Astrocyte (in vitro differentiated cells and primary cell): ENCODE results near the gene SNX30. TPM values are rescaled to one million over a fixed set of nuclear protein-coding genes. Genes with fewer than 3 reads are reported as not detected.

ENCODE experiments used
- DNase-seq: peaks from one replicate; pipeline ENCODE4 v3.0.0-alpha.2; 2010; ENCODE audit warnings: low read depth
- FAIRE-seq: peaks from 2 replicates; lab custom pipeline; 2011; peaks lifted over from hg19 to GRCh38; lab: Jason Lieb, UNC
- H2AFZ ChIP-seq: 2 replicates; pipeline ENCODE4 v1.6.0; 2012; ENCODE audit warnings: low read depth, low read length, inconsistent platforms
- H3K27ac ChIP-seq: 2 replicates; pipeline ENCODE4 v1.5.1; 2011; ENCODE audit warnings: low read depth, low read length, inconsistent platforms
- H3K27me3 ChIP-seq: 2 replicates; pipeline ENCODE4 v1.6.0; 2011; ENCODE audit warnings: low read length, inconsistent platforms; ENCODE audit not compliant: insufficient read depth
- H3K36me3 ChIP-seq: 2 replicates; pipeline ENCODE4 v1.5.1; 2011; ENCODE audit warnings: low read length, inconsistent platforms; ENCODE audit not compliant: insufficient read depth
- H3K4me1 ChIP-seq: 2 replicates; pipeline ENCODE4 v1.5.1; 2011; ENCODE audit warnings: low read length, inconsistent platforms; ENCODE audit not compliant: insufficient read depth
- H3K4me2 ChIP-seq: 2 replicates; pipeline ENCODE4 v1.6.0; 2012; ENCODE audit warnings: low read length, inconsistent platforms
- H3K4me3 ChIP-seq: 2 replicates; pipeline ENCODE4 v1.5.1; 2011; ENCODE audit warnings: low read depth, mild to moderate bottlenecking, low read length, inconsistent platforms; ENCODE audit not compliant: insufficient read depth
- H3K79me2 ChIP-seq: 2 replicates; pipeline ENCODE4 v1.6.0; 2012; ENCODE audit warnings: mild to moderate bottlenecking, low read length, inconsistent platforms; ENCODE audit not compliant: insufficient read depth
- H3K9ac ChIP-seq: 2 replicates; pipeline ENCODE4 v1.6.0; 2012; ENCODE audit warnings: mild to moderate bottlenecking, low read length, inconsistent platforms
- H3K9me3 ChIP-seq: 2 replicates; pipeline ENCODE4 v1.5.1; 2012; ENCODE audit warnings: low read depth, mild to moderate bottlenecking, low read length, inconsistent platforms; ENCODE audit not compliant: insufficient read depth
- H4K20me1 ChIP-seq: 2 replicates; pipeline ENCODE4 v1.6.0; 2012; ENCODE audit warnings: low read length, inconsistent platforms; ENCODE audit not compliant: insufficient read depth
- H3K27ac Mint-ChIP-seq: one replicate; pipeline ENCODE4 v1.8.0; 2021; ENCODE audit warnings: mild to moderate bottlenecking, mixed read lengths; ENCODE audit not compliant: unreplicated experiment
- H3K27me3 Mint-ChIP-seq: one replicate; pipeline ENCODE4 v1.8.0; 2021; ENCODE audit warnings: low read depth, mixed read lengths; ENCODE audit not compliant: unreplicated experiment
- H3K36me3 Mint-ChIP-seq: one replicate; pipeline ENCODE4 v1.8.0; 2021; ENCODE audit warnings: low read depth, mixed read lengths; ENCODE audit not compliant: unreplicated experiment
- H3K4me1 Mint-ChIP-seq: one replicate; pipeline ENCODE4 v1.8.0; 2021; ENCODE audit warnings: low read depth, mixed read lengths; ENCODE audit not compliant: unreplicated experiment
- H3K4me3 Mint-ChIP-seq: one replicate; pipeline ENCODE4 v1.8.0; 2021; ENCODE audit warnings: mild to moderate bottlenecking, moderate library complexity, mixed read lengths; ENCODE audit not compliant: unreplicated experiment
- H3K9me3 Mint-ChIP-seq: one replicate; pipeline ENCODE4 v1.8.0; 2021; ENCODE audit warnings: mild to moderate bottlenecking, mixed read lengths; ENCODE audit not compliant: unreplicated experiment
- EZH2 ChIP-seq: IDR thresholded peaks from 2 replicates; pipeline ENCODE4 v1.6.1; 2012; ENCODE audit warnings: mild to moderate bottlenecking, low read length, inconsistent platforms; ENCODE audit not compliant: insufficient read depth
- total RNA-seq: library from RNA; stranded (reverse); gene quantifications from 2 replicates; pipeline ENCODE4 v1.2.1, GENCODE V29; 2021
- TF ChIP-seq, protein P1 (sequence below): IDR thresholded peaks from 2 replicates; pipeline ENCODE4 v1.5.1; 2011; ENCODE audit warnings: low read depth, mild to moderate bottlenecking, inconsistent platforms, low read length, moderate library complexity; ENCODE audit not compliant: insufficient read depth

Gene SNX30
- total RNA-seq, 1 donor from 2014 or later, result 12.8 TPM

GRCh38 chr9:112849363-112849922 lies 98.9 kb downstream of the SNX30 start:
- Mint-ChIP-seq H3K4me1 (peaks cover 4% of the 10 kb centered on the region), H3K4me3 (no peak overlapping the region), H3K27ac (no peak overlapping the region), H3K27me3 (no peaks in the 10 kb centered on the region), H3K9me3 (no peaks in the 10 kb centered on the region), H3K36me3 (peaks cover 4% of the 10 kb centered on the region)
- no peak overlapping the region for H2AFZ ChIP-seq
- peaks cover 4% of the 10 kb centered on the region for H3K4me1 ChIP-seq
- no peak overlapping the region for H3K4me2 ChIP-seq
- H3K9ac ChIP-seq, result no peak overlapping the region
- H3K9me3 ChIP-seq, result no peaks in the 10 kb centered on the region
- no peaks in the 10 kb centered on the region for H3K36me3 ChIP-seq
- no peaks in the 10 kb centered on the region for H3K79me2 ChIP-seq
- H4K20me1 ChIP-seq, result peaks cover 5% of the 10 kb centered on the region
- no peak overlapping the region for H3K4me3 ChIP-seq
- no peak overlapping the region for H3K27ac ChIP-seq
- DNase-seq (no peak), FAIRE-seq (no peak)
- H3K27me3 ChIP-seq, result no peaks in the 10 kb centered on the region
- TF ChIP-seq, protein P1, sequence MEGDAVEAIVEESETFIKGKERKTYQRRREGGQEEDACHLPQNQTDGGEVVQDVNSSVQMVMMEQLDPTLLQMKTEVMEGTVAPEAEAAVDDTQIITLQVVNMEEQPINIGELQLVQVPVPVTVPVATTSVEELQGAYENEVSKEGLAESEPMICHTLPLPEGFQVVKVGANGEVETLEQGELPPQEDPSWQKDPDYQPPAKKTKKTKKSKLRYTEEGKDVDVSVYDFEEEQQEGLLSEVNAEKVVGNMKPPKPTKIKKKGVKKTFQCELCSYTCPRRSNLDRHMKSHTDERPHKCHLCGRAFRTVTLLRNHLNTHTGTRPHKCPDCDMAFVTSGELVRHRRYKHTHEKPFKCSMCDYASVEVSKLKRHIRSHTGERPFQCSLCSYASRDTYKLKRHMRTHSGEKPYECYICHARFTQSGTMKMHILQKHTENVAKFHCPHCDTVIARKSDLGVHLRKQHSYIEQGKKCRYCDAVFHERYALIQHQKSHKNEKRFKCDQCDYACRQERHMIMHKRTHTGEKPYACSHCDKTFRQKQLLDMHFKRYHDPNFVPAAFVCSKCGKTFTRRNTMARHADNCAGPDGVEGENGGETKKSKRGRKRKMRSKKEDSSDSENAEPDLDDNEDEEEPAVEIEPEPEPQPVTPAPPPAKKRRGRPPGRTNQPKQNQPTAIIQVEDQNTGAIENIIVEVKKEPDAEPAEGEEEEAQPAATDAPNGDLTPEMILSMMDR, result no peak
- TF ChIP-seq EZH2, result no peak

DNA sequence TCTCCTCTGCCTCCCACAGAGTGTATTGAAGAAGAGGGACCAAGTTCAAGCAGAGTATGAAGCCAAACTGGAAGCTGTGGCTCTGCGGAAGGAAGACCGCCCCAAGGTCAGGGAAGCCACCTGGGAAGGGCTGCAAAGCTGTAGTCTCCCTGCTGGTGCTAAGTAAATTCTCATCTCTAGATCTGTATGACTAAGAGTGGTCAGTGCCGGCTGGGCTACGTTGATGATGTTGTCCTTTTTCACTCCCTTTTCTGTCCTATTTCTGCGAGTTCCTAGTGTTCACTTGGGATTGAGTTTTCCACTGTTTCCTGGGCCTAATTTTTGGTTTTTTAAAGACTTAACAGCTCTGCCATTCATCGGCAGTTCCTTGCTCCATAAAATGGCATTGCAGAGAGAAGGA lies 100.3 kb downstream of the SNX30 start:
- Histone ChIP-seq H3K4me1 (peaks cover 4% of the 10 kb centered on the region), H3K9me3 (no peaks in the 10 kb centered on the region), H4K20me1 (peaks cover 8% of the 10 kb centered on the region), H3K79me2 (no peaks in the 10 kb centered on the region), H3K4me3 (no peak overlapping the region), H3K36me3 (no peaks in the 10 kb centered on the region), H3K27me3 (no peaks in the 10 kb centered on the region), H3K9ac (no peak overlapping the region), H3K4me2 (no peak overlapping the region), H2AFZ (no peak overlapping the region), H3K27ac (no peak overlapping the region)
- DNase-seq (no peak), FAIRE-seq (no peak)
- TF ChIP-seq EZH2, result no peak
- TF ChIP-seq, protein P1, result no peak
- Mint-ChIP-seq H3K9me3 (no peaks in the 10 kb centered on the region), H3K36me3 (peaks cover 12% of the 10 kb centered on the region), H3K27me3 (no peaks in the 10 kb centered on the region), H3K4me1 (peaks cover 4% of the 10 kb centered on the region), H3K4me3 (no peak overlapping the region), H3K27ac (no peak overlapping the region)

DNA sequence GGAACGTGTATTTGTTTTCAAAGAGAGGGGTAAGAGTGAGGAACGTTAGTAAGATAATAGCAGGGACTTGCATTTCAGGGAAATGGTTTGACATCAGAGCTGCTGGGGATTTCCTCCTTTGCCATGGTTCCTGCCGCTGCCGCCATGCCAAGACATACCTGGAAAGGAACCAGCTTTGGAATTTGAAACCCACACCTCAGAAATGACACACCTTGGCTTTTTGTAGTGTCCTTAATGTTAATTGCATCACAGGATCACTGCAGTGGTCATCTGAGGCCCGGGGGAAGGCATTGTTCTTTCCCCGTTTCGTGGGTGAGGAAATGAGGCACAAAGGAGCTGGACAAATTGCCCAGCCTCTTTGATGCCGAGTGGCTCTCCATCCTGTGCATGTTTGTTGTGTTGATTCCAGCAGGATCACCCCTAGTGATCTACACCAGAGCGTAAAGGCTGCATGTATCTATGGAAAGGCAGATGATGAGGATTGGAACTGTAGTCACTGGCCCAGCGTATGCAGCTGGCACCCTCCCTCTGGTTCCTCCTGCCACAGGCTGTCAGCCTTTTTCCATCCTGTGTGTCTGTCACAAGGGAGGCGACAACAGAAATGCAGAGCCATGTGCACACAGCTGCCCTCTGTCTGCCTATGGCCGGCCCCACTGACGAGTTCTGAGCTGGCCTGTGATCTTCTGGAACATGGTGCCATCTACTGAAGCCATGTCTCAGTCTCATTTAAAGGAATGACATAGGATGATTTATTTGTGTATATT lies 102.4 kb downstream of the SNX30 start:
- Histone ChIP-seq H3K27ac (no peak overlapping the region), H2AFZ (no peak overlapping the region), H3K4me2 (no peak overlapping the region), H3K9me3 (no peaks in the 10 kb centered on the region), H3K9ac (no peak overlapping the region), H3K36me3 (no peaks in the 10 kb centered on the region), H3K4me1 (no peaks in the 10 kb centered on the region), H3K79me2 (no peaks in the 10 kb centered on the region), H4K20me1 (peaks cover 12% of the 10 kb centered on the region), H3K4me3 (no peak overlapping the region), H3K27me3 (no peaks in the 10 kb centered on the region)
- Mint-ChIP-seq H3K27ac (no peak overlapping the region), H3K36me3 (peaks cover 16% of the 10 kb centered on the region), H3K9me3 (no peaks in the 10 kb centered on the region), H3K4me3 (no peak overlapping the region), H3K4me1 (peaks cover 2% of the 10 kb centered on the region), H3K27me3 (no peaks in the 10 kb centered on the region)
- FAIRE-seq, result no peak
- TF ChIP-seq EZH2, result no peak
- TF ChIP-seq, protein P1, result no peak
- DNase-seq, result no peak
